Activated naive CD4-positive, alpha-beta T cell treated with Interleukin-2 at 50 U/mL for 16 hours (primary cell): ENCODE results near the gene KRT76.
"Not testable (repeated sequence)": the region's sequence is repeated elsewhere in the genome, so short reads cannot be mapped to it uniquely, and the experiment has no call there.

Experiments
- DNase-seq: peaks from one replicate; pipeline ENCODE4 v3.0.0-alpha.2; 2020

Gene KRT76

GRCh38 chr12:52796429-52796794 is 19.3 kb upstream of the KRT76 start:
- no peak for DNase-seq

- no peak for DNase-seq
These were observed 18.7 kb upstream of the KRT76 start, which contains the start of gene KRT3 for GRCh38 chr12:52795694-52796428. Gene KRT3, minus strand, starts transcription at chr12:52796117. Its CDS starts 75 bp downstream, at chr12:52796042.

GRCh38 chr12:52795332-52795674 is 18.2 kb upstream of the KRT76 start:
- DNase-seq: not testable (repeated sequence)

GRCh38 chr12:52794479-52795331 is 17.6 kb upstream of the KRT76 start:
- no peak for DNase-seq

DNA sequence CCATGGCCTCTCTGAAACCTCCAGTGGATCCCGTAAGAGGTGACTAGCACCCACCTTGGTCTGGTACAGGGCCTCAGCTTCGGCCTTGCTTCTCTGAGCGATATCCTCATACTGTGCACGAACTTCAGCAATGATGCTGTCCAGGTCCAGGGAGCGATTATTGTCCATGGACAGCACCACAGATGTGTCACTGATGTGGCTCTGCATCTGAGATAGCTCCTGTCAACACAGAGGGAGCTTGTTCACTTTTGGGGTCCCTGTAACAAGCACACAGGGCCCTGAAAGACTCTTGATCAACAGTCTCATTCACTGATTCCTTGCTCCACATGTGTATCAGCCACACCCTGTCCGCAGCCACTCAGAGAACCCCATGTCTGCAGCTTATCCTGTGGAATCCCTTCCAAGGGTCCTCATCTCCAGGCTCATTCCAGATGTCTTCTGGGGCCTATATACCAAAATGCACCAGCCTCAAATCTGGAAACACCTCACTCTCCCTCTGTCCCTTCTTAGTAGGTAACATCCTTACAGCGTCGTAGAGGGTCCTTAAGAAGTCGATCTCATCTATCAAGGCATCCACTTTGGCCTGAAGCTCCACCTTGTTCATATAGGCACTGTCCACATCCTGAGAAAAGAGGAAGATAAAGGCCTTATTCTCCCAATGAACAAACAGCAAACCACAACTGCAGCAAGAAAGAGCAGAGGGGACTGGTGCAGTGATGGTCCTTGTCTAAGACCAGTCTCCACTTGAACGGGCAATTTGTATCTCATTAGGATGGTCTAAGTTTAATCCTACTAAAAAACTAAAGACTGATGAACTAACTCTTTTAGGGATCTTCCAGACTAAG is 15.3 kb upstream of the KRT76 start:
- DNase-seq: no peak

DNA sequence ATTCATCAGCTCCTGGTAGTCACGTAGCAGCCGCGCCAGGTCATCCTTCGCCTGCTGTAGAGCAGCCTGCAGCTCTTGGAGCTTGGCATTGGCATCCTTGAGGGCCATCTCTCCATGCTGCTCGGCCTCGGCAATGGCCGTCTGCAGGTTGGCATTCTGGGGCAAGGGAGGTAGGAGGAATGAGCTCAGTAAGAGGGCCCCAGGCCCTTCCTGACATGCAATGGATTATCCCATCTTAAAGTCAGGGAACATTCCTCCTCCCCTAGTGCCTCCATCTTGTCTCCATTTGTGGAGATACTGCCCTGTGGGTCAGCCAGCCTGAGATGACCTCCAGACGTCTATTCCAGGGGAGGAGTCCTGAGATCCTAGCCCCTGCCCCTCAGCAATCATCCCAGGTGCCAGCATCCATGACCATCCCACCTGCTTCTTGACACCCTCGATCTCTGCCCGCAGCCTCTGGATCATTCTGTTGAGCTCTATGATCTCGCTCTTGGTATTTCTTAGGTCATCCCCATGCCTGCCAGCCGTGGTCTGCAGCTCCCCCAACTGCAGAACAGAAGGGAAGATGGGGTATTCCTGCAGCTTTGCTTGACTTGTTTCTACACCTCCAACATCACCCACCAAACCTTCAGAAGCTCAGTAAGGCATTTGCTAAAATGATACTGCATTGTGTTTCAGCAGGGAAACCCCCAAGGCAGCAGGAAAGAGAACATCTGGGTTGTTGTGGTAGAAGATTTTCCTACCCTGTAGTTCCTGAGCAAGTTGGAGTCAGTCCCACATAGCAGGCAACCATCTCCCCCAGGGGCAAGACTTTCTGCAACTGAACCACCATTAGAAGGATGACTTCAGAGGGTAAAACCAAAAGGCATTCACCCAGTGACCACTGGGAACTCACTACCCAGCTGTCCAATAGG is 14.4 kb upstream of the KRT76 start:
- no peak for DNase-seq

DNA sequence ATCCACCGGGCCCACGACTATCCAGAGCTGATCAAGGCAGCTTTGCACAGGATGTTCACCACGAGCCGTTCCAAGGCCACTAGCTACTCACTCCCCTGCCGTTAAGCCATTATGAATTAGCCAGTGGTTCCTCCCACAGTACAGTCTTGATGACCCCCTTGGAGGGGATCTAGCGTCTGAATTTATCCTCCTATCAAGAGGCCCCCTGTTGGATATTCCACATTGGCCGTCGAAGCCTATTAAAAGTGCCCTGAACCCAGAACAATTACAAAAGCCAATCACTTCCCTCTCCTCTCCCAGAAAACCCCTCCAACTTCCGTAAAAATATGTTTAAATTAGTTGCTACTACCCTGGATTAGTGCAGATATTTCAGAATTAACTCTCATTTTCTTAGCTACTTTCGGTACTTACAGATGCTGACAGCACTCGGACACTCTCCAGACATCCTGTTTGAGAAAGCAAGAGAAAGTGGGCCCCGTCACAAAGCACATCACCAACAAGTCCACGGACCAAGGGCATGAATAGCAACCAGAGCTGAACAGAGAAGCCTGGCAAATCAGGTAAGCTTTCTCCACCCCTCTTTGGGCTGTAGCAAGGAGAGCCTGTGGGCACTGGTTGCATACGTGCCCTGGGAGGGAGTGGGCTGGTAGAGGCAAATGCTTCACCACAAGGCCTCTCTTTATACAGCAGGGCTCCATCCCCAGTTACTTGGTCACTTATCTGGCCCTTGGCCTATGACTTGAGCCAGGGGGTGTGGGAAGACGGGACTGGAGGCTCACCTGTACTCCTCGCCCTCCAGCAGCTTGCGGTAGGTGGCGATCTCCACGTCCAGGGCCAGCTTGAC is 13.5 kb upstream of the KRT76 start:
- no peak for DNase-seq

DNA sequence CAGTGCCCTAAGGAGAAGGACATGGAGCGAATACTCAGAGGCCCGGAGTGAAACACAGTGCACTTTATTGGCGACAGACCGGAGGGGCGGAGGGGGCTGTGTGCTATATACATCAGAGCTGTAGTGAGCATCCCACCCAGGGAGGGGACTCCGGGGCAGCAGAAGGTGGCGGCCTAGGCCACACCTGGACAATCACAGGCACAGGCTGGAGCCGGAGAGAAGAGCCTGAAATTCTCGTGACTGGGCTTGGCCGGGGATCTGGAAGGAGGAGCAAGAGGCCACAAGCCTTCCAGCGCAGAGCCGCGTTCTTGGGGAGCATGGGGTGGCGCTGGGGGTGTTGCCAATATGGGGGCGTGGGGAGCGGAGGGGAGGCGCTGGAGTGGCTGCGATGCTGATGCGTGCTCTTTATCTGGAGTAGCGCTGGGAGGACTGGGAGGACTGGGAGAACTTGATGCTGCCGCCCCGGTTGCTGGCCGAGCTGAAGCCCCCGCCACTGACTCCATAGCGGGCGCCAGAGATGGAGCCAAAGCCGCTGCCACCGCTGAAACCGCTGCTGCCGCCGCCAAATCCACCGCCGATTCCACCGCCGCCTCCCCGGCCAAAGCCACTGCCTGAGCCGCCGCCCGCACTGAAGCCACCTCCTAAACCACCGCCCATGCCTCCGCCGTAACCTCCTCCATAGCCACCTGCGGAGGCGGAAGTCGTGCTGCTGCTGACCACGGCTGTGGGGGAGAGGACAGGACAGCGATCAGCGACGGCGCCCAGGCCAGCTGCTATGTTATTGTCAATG is 12.7 kb upstream of the KRT76 start:
- DNase-seq: no peak

DNA sequence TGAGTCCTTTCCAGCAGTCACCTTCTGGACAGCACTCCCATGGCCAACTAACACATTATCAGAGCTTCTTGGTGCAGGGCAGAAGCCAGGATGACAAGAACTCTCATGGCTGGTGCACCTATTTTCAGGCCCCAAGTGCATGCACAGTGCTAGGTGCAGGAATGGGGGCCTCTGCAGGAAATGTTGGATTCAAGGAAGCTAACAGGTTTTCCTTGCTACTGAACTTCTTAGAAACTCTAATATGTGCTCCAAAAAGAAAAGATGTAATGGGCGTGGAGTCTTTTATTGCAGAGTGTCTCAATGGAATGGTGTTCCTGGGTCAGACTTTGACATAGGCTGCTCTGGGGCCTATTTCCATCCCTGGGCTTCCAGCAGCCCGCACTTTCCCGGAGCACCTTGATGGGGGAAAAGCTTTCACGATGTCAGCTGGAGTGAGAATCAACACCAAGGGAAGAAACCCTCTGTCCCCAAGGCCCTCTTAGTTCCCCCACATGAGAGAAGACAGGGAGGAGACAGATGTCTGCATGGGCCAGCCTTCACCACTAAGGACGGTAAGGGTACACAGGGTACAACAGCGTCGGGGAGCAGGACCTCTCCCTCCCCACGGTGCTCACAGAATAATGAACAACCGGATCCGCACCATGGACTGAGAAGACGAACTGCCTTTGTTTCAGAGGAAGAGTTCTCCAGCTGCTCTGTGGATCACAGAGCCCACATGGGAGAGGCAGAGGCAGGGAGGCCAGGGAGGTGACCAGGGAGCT is 11.9 kb upstream of the KRT76 start:
- DNase-seq: no peak

DNA sequence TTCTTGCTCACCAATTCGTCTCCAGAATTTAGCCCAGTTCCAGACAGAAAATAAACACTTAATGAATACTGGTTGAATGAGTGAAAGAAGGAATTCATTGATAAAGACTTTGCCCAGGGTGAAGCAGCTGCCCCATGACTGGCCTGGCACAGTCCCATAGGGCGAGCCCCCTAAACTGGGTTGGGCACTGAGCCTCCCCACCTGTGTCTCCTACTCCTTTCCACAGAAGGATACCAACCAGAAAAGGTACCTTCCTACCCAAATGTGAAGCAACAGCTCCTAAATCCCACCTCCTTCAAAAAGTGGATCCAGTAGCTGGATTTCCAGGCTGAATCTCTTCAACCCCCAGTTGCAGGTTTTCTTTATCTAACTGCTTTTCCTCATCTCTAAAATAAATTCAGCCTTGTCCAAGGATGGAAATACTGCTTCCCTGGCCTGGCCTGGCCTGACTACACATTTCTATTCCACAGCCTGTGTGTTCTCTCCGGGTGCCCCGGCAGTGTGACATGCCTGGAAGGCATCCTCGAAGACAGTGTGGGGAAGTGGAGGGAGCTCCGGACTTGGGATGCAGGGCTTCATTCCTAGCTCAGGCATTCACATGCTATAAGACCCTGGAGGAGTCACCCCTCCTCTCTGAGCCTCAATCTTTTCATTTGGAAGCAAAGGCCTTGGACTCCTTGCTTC is 11.2 kb upstream of the KRT76 start:
- DNase-seq: no peak

DNA sequence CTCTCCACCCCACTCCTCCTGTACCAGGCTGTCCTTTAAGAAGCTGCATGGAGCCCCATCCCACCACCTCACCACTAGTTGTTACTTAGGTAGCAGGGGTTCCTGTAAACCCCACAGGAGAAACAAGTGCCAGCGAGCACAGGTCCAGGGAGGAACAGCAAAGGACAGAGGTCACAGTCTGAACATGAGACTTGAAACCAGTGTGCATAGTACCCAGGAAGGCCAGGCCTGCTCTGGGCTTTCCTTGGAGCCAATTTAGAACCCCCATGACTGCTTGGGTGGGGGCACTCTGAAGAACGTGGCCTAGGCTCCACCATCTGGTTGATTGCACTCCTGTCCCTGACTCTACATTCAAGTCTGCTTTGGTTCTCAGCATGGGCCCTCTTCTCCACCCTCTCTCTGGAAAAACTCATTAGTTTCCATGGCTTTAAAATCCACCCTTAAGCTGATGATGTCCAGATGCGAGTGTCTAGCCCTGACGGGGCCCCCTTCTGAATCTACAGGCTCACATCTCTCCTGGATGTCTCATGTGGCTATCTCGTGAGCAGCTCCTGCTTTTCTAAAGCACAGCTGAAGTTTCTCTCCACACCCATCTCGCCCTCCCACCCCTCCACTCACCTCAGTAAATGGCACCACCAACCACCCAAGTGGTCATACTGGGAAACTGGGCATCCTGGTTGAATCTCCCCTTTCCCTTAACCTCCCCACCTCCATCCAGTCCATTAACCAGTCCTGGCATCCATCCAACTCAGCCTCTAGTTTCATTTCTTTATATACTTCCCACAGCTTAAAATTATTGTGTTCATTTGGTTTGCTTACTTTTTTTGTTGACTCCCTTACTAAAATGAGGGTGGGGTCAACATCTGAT is 10.4 kb upstream of the KRT76 start:
- DNase-seq: no peak

- no peak for DNase-seq
These were observed 7.8 kb upstream of the KRT76 start for GRCh38 chr12:52784909-52785308.

DNA sequence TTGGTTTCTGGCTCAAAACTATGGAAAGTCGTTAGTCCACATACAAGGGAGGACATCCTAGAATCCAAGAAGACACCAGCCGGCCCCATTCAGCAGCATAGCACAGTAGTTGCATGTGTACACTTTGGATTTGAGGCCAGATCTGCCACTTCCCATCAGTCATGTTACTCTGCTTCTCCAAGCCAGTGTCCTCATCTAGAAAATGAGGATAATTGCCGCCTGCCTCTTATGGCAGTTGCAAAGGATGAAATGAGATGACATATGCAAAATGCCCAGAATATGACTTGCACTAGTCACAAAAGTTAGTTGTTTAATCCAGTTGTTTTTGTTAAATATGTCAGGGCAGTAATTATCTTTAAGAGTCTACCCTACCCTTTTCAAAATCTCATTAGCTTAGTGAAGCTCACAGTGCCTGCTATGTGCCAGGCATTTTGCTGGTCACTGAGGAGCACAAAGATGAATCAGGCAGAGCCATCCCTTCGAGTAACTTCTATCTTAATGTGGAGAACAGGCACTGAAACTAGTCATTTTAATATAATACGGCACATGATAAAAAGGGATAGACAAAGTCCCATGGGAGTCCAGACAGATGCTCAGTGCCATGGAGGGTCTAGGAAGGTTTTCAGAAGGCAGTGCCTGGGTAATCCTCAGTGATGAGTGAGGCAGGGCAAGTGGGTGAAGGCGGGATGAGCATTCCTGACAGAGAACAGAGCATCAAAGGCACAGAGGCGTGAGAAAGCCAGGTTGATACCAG is 6.6 kb upstream of the KRT76 start:
- DNase-seq: no peak

- DNase-seq: no peak
These were observed 5.4 kb upstream of the KRT76 start for GRCh38 chr12:52782502-52782901.

- no peak for DNase-seq
These were observed 4.4 kb upstream of the KRT76 start for GRCh38 chr12:52781399-52782082.

- no peak for DNase-seq
These were observed 2.8 kb upstream of the KRT76 start for GRCh38 chr12:52779914-52780313.

DNA sequence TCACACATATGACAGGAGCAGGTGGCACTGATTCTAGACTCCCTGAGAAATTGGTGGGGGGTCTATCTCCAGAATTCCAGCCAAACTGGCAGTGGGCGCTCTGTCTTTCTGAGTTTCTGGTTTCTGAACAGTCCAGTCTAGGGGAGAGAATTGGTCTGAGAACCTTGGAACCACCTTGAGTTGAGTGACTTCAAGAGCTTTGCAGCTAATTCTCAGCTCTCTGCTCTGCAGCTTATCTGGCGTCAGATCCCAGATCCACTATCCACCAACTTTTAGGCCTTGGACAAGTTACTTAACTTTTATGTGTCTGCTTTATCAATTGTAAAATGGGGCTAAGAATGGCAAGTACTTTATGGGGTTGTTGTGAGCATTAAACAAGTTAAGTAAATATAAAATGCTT is 1.7 kb upstream of the KRT76 start:
- DNase-seq: no peak
